OCI-M2 (cell line): ENCODE measurements around the gene C10orf62.

Source experiments
- DNase-seq: peaks from one replicate; lab custom pipeline; 2025; ENCODE audit not compliant: unreplicated experiment; lab: John Stamatoyannopoulos, UW

C10orf62 gene

DNA sequence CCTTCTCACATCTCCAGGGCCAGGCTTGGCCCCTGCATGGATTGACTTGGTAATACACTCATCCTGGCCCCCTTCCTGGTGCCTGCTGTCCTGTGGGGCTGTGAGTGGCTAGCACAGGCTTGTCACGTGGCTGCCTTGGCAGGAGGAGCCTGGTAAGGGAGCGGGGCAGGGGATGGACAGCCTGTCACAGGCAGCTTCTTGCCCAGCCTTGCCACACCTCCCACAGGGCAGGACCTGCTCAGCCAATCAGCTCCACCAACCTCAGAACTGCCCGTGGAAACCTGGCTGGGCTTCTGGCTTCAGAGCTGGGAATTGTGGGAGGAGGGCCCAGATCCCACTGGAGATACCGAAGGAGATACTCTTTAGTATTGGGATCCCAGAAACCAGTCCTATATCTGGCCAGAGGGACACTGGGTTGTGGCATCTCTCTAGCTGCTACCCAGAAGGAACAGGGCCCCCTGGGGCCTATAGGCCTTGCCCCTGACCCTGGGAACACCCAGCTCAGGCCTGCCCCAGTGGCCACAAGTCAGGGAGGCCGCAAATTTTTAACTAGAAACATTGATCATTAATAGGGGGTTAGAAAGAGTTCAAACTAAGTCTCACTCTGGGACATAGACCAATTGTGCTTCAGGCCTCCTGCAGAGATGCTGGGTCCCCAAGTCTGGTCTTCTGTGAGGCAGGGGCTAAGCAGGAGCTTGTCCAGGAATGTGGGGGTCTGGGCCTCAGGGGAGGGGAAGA, 5.3 kb upstream of the C10orf62 start, which contains the start of gene HOGA1:
HOGA1 (plus strand) TSS at position 330 of the 738 bp plus-strand sequence; CDS start at position 645, 315 bp downstream.
- DNase-seq = no peak

DNA sequence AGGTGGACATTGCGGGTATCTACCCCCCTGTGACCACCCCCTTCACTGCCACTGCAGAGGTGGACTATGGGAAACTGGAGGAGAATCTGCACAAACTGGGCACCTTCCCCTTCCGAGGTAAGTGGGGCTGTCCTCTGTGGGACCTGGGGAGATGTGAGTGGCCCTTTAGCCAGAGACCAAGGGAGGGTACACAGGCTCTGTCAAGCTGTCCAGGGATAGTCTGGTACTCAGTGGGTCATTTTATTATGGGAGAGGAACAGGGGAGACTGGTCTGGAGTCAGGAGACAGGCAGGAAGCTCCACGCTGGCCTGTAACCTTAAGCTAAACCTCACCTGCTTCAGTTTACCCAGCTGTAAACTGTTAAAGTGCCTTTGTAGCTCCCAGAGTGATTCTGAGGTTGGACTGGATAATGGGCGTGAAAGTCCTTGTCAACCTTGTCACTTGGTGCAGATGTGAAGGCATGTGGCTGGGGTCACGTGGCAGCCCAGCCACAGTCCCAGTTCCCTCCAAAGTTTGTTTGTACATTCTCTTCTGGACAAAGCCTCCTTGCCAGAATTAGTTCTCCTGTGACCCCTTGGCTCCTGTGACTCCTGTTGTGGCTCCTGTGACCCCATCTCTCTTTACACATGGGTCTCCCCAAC, 4.6 kb upstream of the C10orf62 start:
- no peak for DNase-seq

DNA sequence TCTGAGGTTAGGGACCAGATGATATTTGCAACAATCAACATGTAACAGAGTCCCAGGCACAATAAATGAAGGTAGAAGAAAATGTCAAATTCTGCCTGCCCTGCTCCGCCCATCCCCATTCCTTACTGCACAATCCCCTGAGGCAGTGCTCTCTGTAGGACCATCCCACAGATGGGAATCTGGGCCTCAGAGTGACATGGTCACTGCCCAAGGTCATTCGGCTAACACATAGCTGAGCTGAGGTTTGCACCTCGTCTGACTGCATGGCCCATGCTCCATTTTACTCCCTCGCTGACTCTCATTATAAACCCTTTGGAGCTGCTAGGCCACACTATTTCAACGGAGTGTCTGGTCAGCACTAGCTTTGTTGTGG, 4.1 kb upstream of the C10orf62 start:
- no peak for DNase-seq

DNA sequence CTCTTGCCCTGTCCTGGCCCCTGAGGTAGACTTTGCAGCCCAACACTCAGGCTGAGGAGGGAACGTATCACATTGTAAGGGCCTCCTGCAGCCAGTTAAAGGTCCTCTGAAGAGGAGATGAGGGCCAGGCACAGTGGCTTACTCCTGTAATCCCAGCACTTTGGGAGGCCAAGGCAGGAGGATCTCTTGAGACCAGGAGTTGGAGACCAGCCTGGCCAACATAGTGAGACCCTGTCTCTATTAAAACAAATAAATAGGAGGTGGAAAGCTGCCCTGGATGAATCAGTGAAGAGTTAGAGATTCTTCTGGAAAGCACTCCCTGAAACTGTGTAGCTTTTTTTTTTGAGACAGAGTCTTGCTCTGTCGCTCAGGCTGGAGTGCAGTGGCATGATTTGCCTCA, 2.3 kb upstream of the C10orf62 start:
- no peak for DNase-seq

DNA sequence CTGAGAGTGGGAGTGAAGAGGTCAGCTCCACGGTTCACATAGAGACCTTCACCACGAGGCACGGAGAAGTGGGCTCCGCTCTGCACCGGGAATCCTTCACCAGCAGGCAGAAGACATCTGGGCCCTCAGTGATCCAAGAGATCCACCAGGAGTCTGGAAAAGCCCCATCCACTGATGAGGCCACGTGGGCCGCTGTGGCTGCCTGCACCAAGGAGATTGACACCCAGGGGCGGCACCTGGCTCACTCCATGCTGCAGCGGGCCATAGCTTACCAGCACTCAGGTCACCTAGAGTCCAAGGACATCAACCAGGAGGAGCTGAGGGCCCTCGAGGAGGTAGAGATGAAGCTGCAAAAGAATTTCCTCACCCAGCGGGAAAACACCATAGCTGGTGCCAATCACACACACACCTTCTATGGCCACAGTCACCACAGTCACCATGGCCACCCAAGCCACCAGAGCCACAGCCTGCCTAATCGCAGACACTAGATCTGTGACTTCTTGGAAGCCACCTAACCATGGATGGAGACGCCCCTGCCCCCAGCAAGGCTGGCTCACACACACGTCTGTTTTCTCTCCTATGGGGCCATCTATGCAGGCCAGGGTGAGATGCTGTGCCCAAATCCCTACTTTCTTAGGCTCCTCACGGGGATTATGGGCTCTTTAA, 694 bp downstream of the C10orf62 start:
- DNase-seq = no peak

DNA sequence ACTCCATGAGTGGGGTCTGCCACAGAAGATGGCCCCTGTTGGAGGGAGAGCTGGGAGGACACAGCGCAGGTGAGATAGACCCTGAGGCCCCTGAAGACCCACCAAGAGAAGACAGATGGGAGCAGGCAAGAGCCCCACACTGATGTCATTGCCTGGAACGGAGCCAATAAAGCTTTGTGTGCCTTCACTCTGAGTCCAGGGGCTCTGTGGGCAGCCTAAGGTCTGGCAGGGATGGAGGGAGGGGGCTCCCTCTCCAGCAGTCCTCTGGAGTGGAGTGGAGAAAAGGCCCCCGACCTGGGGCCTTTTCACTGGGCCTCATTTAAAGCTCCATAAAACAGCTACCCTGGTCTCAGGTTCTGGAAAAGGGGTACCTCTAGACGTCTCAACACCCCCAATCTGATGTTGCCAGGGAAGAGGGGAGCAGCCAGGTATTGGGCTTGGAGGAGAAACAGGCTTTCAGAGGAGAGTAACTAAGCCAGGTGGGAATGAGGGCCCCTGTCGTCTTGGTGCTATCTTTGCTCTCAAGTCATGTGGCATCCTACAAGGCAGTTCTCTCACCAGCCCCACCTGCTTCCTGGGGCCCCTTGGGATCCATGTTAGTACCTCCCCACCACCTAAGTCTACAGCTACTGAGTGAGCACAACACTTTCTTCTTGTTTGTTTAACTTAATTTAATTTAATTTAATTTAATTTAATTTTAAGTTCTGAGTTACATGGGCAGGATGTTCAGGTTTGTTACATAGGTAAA, 1.4 kb downstream of the C10orf62 start:
- DNase-seq = no peak

DNA sequence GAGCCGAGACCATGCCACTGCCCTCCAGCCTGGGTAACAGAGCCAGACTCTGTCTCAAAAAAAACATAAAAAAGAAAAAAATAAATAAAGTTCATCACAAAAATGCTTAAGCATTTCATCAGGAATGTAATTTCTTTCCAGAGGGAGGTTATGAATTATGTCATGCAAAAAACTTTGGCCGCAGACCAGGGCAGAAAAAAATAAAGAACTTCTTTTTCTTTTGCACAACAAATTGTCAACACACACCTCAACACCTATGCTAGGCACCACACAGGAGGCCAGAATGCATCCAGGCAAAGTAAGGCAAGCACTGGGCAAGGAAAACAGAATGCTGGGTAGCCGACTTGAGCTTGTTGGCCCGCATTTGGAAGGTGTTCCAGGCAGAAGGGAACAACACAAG, 3.9 kb downstream of the C10orf62 start:
- DNase-seq = no peak

DNA sequence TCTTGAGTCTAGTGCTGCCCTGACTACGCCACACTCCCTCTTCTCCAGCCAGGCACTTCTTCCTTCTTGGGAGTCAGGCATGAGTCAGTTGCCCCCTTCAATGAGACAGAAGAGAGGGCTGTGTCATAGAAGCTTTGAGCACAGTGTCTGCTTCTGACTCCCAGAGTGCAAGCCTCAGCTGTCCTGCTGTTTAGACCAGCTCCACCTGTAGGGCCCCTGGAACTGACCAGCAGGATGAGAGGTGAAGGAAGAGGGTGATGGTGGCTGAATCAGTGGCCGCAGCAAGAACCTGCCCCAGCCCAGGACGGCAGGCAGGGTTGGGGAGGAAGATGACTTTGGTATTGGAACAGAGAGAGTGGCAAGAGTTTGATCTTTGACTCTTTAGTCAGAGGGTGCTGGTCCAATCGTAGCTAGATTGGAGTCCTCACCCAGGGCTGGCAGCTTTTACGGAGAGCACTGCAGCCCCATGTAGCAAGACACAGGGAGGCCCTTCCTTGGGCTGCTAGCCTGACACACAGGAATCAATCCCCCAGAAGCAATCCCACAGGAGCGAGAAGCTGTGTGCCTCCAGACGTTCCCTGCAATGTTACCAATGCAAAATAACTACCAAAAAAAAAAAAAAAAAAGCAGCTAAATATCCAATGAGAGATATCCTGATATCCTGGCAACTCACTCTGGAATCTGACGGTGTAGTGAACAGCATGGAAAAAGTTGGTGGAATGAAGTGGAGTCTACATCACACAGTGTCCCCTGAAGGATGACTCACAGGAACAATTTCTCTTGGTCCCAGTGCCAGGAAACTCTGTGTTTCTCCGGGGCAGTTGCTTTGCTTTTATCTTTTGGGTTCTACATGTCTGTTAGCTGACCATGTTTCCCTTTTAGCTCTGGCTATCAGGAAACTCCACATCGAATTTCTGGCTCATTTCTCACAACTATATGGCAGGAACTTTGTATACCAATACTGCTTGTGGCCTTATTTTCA, 6.9 kb downstream of the C10orf62 start:
- peak; percentile 46 for DNase-seq

DNA sequence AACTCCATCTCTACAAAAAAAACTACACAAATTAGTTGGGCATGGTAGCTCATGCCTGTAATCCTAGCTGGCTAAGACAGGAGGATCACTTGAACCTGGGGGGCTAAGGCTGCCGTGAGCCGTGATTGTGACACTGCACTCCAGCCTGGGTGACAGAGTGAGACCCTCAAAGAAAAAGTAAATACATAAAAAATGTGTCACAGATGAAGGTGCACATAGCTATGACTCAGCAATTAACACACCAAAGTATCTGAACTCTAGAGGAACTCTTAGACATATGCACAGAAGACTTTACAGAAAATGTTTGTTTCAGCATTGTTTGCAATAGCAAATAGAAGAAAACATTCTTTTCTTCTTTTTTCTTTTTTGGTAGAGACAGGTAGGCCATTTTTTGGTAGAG, 8.3 kb downstream of the C10orf62 start:
- DNase-seq = no peak

DNA sequence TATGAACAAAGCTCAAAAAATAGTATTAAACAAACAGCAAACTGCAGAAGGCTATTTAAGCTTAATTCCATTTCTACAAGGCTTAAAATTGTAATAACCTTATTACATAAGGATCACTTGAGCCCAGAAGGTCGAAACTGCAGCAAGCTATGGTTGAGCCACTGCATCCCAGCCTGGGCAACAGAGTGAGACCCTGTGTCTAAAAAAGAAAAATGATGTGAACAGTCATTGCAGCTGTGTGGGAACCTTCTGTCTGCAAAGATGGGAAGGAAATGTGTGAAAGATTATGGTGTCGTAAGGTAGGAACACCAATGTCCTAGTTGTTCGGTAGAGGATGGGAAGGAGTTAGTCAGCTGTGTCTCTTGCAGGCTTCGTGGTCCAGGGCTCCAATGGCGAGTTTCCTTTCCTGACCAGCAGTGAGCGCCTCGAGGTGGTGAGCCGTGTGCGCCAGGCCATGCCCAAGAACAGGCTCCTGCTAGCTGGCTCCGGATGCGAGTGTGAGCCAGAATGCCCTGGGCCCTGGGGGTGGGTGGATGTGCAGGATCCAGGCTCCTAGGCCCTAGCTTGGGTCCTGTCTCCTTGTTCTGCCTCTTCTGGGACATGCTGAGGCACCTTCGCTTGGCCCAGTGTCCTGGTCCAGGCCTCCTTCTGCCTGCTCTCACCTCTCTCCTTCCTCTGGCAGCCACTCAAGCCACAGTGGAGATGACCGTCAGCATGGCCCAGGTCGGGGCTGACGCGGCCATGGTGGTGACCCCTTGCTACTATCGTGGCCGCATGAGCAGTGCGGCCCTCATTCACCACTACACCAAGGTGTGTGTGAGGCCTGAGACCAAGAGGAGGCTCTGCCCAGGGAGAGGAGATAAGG, 9.1 kb downstream of the C10orf62 start:
- no peak for DNase-seq

DNA sequence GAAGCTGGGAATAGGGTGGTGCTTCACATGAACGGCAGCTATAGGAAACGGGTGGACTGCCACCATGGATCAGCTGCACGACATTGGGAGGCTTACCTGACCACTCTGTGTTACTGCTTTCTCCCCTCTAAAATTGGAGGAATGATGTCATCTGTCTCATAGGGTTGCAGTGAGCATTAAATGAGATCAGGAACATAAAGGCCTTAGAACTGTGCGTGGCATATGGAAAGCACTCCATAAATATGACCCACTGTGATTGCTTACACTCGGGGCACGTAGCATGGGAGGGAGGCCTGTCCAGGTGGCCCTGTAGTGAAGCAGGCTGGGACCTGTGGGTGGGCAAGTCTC, 9.7 kb downstream of the C10orf62 start:
- DNase-seq = no peak

DNA sequence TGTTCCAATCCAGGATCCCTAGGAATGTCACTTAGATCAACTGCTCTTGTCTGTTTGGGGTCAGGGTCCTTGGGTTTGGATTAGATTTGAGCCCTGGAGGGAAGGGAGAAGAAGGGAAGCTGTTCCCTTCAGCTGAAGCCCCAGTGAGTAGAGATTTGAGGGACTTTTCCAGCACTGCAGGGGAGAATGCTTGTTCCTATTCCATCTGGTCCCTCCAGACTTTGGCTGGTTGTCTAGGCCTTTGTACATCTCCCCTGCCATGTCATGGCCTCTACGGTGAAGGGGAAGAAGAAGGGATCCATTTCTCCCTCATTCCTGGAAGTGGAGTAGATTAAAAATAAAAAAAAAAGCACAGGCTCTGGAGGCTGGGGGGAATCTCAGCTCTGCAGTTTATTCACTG, 11.1 kb downstream of the C10orf62 start:
- DNase-seq = no peak

DNA sequence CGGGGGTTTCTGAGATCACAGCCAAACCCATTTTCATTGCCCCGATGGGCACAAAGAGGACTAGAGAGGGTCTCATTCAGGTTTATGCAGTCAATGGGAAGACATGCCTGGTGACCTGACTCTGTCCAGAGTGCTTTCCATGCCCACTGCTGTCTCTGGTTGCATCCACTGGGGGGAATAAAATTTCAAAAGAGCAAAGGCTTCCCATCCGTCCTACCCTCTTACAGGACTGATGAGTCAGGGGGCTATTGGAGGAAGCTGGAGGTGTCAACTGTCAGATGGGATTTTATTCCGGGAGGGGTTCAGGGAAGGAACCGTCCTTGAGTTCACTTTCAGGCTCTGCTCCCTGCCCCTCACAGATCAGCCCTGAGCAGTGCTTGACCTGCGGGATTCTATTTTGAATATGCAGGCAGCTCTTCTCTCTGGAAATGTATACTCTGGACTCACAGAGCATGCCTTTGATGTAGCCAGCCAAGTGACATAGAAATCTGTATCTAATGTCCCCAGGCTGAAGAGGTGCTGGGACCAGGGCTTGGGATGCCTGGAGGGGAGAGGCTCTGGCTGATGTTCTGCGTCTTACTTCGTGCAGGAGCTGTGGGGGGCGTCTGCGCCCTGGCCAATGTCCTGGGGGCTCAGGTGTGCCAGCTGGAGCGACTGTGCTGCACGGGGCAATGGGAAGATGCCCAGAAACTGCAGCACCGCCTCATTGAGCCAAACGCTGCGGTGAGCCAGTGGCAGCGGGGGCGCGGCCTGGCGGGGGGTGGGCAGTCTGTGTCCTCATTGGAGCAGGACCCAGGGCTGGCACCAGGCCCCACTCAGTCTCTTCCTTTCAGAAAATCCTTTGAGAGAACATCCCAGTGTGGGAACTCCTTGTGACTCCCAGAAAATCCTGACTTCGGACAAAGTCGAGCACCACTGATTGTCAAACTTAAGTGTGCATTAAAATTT, 12.0 kb downstream of the C10orf62 start:
- DNase-seq = no peak

DNA sequence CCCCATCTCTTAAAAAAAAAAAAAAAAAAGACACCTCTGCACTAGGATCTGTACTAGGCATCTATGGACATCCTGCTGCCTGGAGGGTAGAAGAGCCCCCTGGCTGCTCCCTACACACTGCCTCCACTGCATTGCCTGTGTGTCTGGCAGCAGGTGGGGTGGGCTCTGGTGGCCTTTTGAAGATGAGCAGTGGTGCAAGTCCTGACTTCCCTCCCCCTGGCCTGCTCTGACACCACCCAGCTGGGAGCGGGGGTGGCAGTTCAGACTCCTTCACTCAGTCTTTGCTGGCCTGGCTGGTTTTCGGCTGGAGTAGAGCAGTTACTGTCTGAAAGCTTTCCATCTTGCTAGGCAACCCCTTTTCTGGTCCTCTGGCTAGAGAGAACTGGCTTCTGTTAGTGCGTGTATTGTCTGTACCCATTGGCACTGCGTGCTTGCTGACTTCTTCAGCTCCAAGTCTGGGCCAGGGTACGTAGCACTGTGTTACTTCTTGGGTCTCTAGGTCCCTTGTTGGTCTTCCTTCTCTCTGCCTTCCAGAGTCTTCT, 17.6 kb downstream of the C10orf62 start:
- DNase-seq = no peak

DNA sequence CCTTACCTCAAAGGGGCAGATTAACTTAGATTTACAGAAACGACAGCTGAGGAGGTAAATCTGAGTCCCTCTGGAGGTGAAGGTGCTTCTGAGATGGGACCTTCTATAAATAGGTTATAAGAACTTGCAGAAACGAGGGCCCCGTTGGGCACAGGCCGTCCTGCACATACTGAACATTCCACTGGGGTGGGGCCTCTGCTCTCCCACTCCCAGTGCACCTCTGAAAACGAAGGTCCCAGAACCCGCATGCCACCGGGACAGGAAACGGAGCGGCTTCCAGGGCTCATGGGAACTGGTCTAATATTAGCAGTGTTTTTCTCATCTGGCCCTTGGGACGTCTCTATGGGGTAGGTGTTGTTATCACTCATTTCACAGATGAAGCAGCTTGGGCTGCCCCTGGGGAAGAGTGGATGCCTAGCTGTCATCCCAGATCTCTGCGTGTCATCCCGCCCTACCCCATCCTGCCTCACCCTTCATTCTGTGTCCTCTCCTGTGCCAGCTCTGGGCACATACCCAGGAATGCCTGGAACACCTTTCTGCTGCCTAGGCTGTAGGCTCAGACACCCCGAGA, 19.6 kb downstream of the C10orf62 start:
- no peak for DNase-seq

DNA sequence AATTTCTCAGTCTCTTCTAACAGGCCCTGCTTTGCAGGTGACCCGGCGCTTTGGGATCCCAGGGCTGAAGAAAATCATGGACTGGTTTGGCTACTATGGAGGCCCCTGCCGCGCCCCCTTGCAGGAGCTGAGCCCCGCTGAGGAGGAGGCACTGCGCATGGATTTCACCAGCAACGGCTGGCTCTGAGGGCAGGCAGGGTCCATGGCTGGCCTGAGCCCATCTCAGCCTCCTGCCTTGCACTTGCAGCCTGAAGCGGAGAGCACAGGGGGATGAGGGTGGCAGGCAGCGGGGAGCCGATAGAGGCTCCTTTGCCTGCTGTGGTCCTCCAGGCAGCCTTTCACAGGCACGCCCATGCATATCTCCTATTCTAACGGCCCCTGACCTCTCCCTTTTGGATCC, 22.0 kb downstream of the C10orf62 start:
- no peak for DNase-seq

DNA sequence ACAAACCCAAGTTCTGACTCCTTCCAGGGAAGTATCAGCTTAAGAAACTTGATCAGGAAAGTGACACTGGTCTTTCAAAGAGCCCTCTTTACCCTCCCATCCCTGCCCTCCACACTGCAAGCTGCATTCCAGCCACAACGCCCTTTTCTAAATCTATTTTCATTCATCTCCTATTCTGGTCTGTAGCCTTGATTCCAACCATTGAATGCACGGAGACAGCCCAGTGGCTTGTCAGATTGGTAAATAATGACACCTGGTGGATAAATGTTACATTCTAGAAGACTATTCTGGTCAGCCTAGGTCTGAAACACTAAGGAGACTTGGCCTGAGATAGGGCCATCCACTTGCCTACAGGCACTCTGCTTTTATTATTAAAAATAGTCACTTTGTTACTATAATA, 22.9 kb downstream of the C10orf62 start:
- DNase-seq = no peak

DNA sequence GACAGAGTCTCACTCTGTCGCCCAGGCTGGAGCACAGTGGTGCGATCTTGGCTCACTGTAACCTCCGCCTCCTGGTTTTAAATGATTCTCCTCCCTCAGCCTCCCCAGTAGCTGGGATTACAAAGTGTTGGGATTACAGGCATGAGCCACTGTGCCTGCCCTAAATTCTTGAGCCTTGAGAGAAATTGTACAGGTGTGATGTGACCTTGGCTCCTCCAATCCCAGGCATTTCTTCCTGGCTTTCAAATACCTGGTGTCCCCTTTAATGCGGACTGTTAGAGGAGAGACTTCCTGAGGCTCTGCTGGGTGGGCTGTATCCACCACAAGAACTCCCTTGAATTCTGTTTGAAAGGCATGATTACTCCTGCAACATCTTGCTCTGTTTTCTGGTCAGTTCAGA, 28.8 kb downstream of the C10orf62 start:
- DNase-seq = no peak
